CD4-positive, alpha-beta T cell (primary cell): ENCODE data around the gene AGPAT3. TPM values are rescaled to one million over a fixed set of nuclear protein-coding genes. Genes with fewer than 3 reads are reported as not detected.

Source experiments
- ATAC-seq: fragments of 200-7000 bp; cut with Tn5 transposase; one replicate; pipeline ENCODE4 v1.10.0; 2022; ENCODE audit warnings: mild to moderate bottlenecking; ENCODE audit not compliant: poor library complexity
- CTCF ChIA-PET: fragments of 350-600 bp; sonication (Branson Sonifier 250); formaldehyde crosslinking; loops from one replicate; lab custom pipeline; 2021; ENCODE audit warnings: antibody characterized with exemption, inconsistent platforms; lab: Charles Lee
- POLR2A ChIA-PET: fragments of 350-600 bp; sonication (Branson Sonifier 250); formaldehyde crosslinking; loops from one replicate; lab custom pipeline; 2021; ENCODE audit warnings: antibody characterized with exemption, inconsistent platforms; lab: Charles Lee
- DNase-seq, 14 experiments: peaks; one replicate each; pipeline ENCODE4 v3.0.0-alpha.2; 2013 to 2020; ENCODE audit warnings: mixed read lengths in 2 of 14
- H3K27ac ChIP-seq, 2 donors: one replicate each; pipeline versions ENCODE4 v1.5.1 to v1.7.0; 2013; ENCODE audit warnings: low read length in 2 of 2, low read depth in 1 of 2, mild to moderate bottlenecking in 1 of 2
- H3K27me3 ChIP-seq, 2 experiments: 1 replicate in 1 of 2; 2 replicates in 1 of 2; pipeline versions ENCODE4 v1.6.1 to v1.7.0; 2013; ENCODE audit warnings: low read length in 2 of 2, control low read depth in 1 of 2, mild to moderate bottlenecking in 1 of 2, moderate library complexity in 1 of 2; ENCODE audit not compliant: insufficient read depth in 2 of 2, control insufficient read depth in 1 of 2
- H3K36me3 ChIP-seq: one replicate; pipeline ENCODE4 v1.6.1; 2013; ENCODE audit warnings: low read length, control low read depth; ENCODE audit not compliant: insufficient read depth
- H3K4me1 ChIP-seq: one replicate; pipeline ENCODE4 v1.6.1; 2013; ENCODE audit warnings: low read length, control low read depth; ENCODE audit not compliant: insufficient read depth
- H3K4me3 ChIP-seq: one replicate; pipeline ENCODE4 v1.5.1; 2013; ENCODE audit warnings: mild to moderate bottlenecking, low read length, moderate library complexity
- H3K9me3 ChIP-seq, 2 experiments: 1 replicate in 1 of 2; 2 replicates in 1 of 2; pipeline versions ENCODE4 v1.6.1 to v1.7.0; 2013; ENCODE audit warnings: low read length in 2 of 2, mild to moderate bottlenecking in 2 of 2, control low read depth in 1 of 2, moderate library complexity in 1 of 2; ENCODE audit not compliant: control insufficient read depth in 1 of 2, insufficient read depth in 1 of 2
- H3K27ac Mint-ChIP-seq: one replicate; pipeline ENCODE4 v1.8.0; 2020; ENCODE audit warnings: mixed read lengths
- H3K27me3 Mint-ChIP-seq: one replicate; pipeline ENCODE4 v1.8.0; 2021; ENCODE audit warnings: mixed read lengths
- H3K36me3 Mint-ChIP-seq: one replicate; pipeline ENCODE4 v1.8.0; 2021; ENCODE audit warnings: low read depth, mixed read lengths
- H3K4me1 Mint-ChIP-seq: one replicate; pipeline ENCODE4 v1.8.0; 2021; ENCODE audit warnings: low read depth, mixed read lengths
- H3K4me3 Mint-ChIP-seq: one replicate; pipeline ENCODE4 v1.8.0; 2020; ENCODE audit warnings: mild to moderate bottlenecking, mixed read lengths
- H3K9me3 Mint-ChIP-seq: one replicate; pipeline ENCODE4 v1.8.0; 2020; ENCODE audit warnings: mixed read lengths
- CTCF ChIP-seq: fragments of 200-600 bp; IDR thresholded peaks from one replicate; pipeline ENCODE4 v1.8.0; 2022; ENCODE audit warnings: antibody characterized with exemption, mild to moderate bottlenecking
- intact Hi-C, 2 experiments: fragments of 100-400 bp; cut with DNase I in 1 of 2; cut with micrococcal nuclease in 1 of 2; formaldehyde crosslinking; loops; one replicate each; pipeline versions ENCODE4 v1.15.1 to v1.9.0; 2023 to 2025; cut with DNase I, micrococcal nuclease
- total RNA-seq, 174 experiments: library from RNA in 2 of 174; stranded (reverse) in 2 of 174; gene quantifications; one replicate each; pipeline ENCODE4 v1.2.3 and lab custom pipeline; 2021 to 2026

Gene AGPAT3
- total RNA-seq, 2 experiments from 2014 or later, result 40.8 to 43.4 TPM

GRCh38 chr21:43835050-43835449 lies 30.0 kb upstream of the AGPAT3 start:
- H3K4me3 ChIP-seq, result no peak overlapping the region
- ATAC-seq, result no peak
- no peaks in the 10 kb centered on the region for H3K9me3 ChIP-seq
- no peak overlapping the region for H3K27ac ChIP-seq
- Mint-ChIP-seq H3K4me1 (no peaks in the 10 kb centered on the region), H3K27me3 (peaks cover 43% of the 10 kb centered on the region), H3K9me3 (no peaks in the 10 kb centered on the region), H3K4me3 (no peak overlapping the region), H3K27ac (no peak overlapping the region), H3K36me3 (no peaks in the 10 kb centered on the region)
- ChIA-PET CTCF (no interaction called here), POLR2A (no interaction called here)
- intact Hi-C loops, result no loop called here
- H3K4me1 ChIP-seq, result peaks cover 5% of the 10 kb centered on the region
- H3K27me3 ChIP-seq, result peaks cover 17 to 19% of the 10 kb centered on the region in 2 experiments
- no peak for TF ChIP-seq CTCF
- no peak for DNase-seq
- H3K36me3 ChIP-seq, result no peaks in the 10 kb centered on the region

- ChIA-PET POLR2A (no interaction called here), CTCF (no interaction called here)
- Mint-ChIP-seq H3K4me1 (no peaks in the 10 kb centered on the region), H3K36me3 (no peaks in the 10 kb centered on the region), H3K27ac (no peak overlapping the region), H3K27me3 (peaks cover 43% of the 10 kb centered on the region), H3K9me3 (no peaks in the 10 kb centered on the region), H3K4me3 (no peak overlapping the region)
- intact Hi-C loops, result no loop called here
- H3K9me3 ChIP-seq, result no peaks in the 10 kb centered on the region
- TF ChIP-seq CTCF, result no peak
- ATAC-seq (no peak), DNase-seq (no peak)
- peaks cover 17 to 19% of the 10 kb centered on the region in 2 experiments for H3K27me3 ChIP-seq
- peaks cover 5% of the 10 kb centered on the region for H3K4me1 ChIP-seq
- no peak overlapping the region for H3K27ac ChIP-seq
- H3K36me3 ChIP-seq, result no peaks in the 10 kb centered on the region
- H3K4me3 ChIP-seq, result no peak overlapping the region
These were observed 29.2 kb upstream of the AGPAT3 start for GRCh38 chr21:43835861-43836260.

GRCh38 chr21:43836616-43837015 lies 28.4 kb upstream of the AGPAT3 start:
- no peak for TF ChIP-seq CTCF
- Mint-ChIP-seq H3K4me3 (no peak overlapping the region), H3K27me3 (peaks cover 43% of the 10 kb centered on the region), H3K36me3 (no peaks in the 10 kb centered on the region), H3K27ac (no peak overlapping the region), H3K9me3 (no peaks in the 10 kb centered on the region), H3K4me1 (no peaks in the 10 kb centered on the region)
- intact Hi-C loops, result no loop called here
- DNase-seq (no peak), ATAC-seq (no peak)
- ChIA-PET CTCF (no interaction called here), POLR2A (no interaction called here)
- Histone ChIP-seq H3K27me3 (peaks cover 17 to 19% of the 10 kb centered on the region in 2 experiments), H3K4me1 (peaks cover 5% of the 10 kb centered on the region), H3K9me3 (no peaks in the 10 kb centered on the region), H3K4me3 (no peak overlapping the region), H3K36me3 (no peaks in the 10 kb centered on the region), H3K27ac (no peak overlapping the region)
